Natural killer cell (primary cell): ENCODE results near the gene KRT7. TPM values are rescaled to one million over a fixed set of nuclear protein-coding genes. Genes with fewer than 3 reads are reported as not detected.

Experiments used
- ATAC-seq, 3 donors: fragments of 150-1000 bp in 2 of 3; fragments of 200-7000 bp in 1 of 3; cut with Tn5 transposase; 1 replicate in 1 of 3; 2 replicates in 2 of 3; pipeline ENCODE4 v1.10.0; 2021; ENCODE audit warnings: mild to moderate bottlenecking in 2 of 3, moderate library complexity in 2 of 3
- DNase-seq, 2 donors: peaks; one replicate each; pipeline versions ENCODE4 v3.0.0 to v3.0.0-alpha.2; 2013 to 2021; ENCODE audit warnings: mixed read lengths in 1 of 2
- H3K27ac ChIP-seq: one replicate; pipeline ENCODE4 v1.5.1; 2013; ENCODE audit warnings: mild to moderate bottlenecking, low read length
- H3K27me3 ChIP-seq: one replicate; pipeline ENCODE4 v1.6.1; 2013; ENCODE audit warnings: low read length; ENCODE audit not compliant: control insufficient read depth, insufficient read depth
- H3K36me3 ChIP-seq: one replicate; pipeline ENCODE4 v1.6.1; 2013; ENCODE audit warnings: low read length; ENCODE audit not compliant: control insufficient read depth, insufficient read depth
- H3K4me1 ChIP-seq: one replicate; pipeline ENCODE4 v1.6.1; 2013; ENCODE audit warnings: low read length; ENCODE audit not compliant: control insufficient read depth, insufficient read depth
- H3K4me3 ChIP-seq: one replicate; pipeline ENCODE4 v1.5.1; 2013; ENCODE audit warnings: low read length
- H3K9me3 ChIP-seq: one replicate; pipeline ENCODE4 v1.6.1; 2013; ENCODE audit warnings: low read length; ENCODE audit not compliant: control insufficient read depth, insufficient read depth
- H3K27ac Mint-ChIP-seq, 2 donors: one replicate each; pipeline ENCODE4 v1.8.0; 2022; ENCODE audit warnings: mild to moderate bottlenecking in 2 of 2, mixed read lengths in 2 of 2, moderate library complexity in 1 of 2
- H3K27me3 Mint-ChIP-seq, 2 donors: one replicate each; pipeline ENCODE4 v1.8.0; 2022; ENCODE audit warnings: low read depth in 2 of 2, mixed read lengths in 2 of 2
- H3K36me3 Mint-ChIP-seq: one replicate; pipeline ENCODE4 v1.8.0; 2022; ENCODE audit warnings: mixed read lengths
- H3K4me1 Mint-ChIP-seq, 2 donors: one replicate each; pipeline ENCODE4 v1.8.0; 2022; ENCODE audit warnings: mixed read lengths in 2 of 2
- H3K4me3 Mint-ChIP-seq: one replicate; pipeline ENCODE4 v1.8.0; 2022; ENCODE audit warnings: mild to moderate bottlenecking, moderate library complexity, mixed read lengths
- H3K9me3 Mint-ChIP-seq, 2 donors: one replicate each; pipeline ENCODE4 v1.8.0; 2022; ENCODE audit warnings: mixed read lengths in 2 of 2
- CTCF ChIP-seq: fragments of 200-600 bp; IDR thresholded peaks from one replicate; pipeline ENCODE4 v1.8.0; 2022; ENCODE audit warnings: antibody characterized with exemption
- WGBS: methylation state at CpG from one replicate; pipeline ENCODE4 v1.1.7; 2013; ENCODE audit warnings: missing lambda C conversion rate; ENCODE audit not compliant: insufficient coverage; 5-methylcytosine and 5-hydroxymethylcytosine counted together
- intact Hi-C: fragments of 100-400 bp; cut with micrococcal nuclease; formaldehyde crosslinking; loops from one replicate; pipeline ENCODE4 v1.14.2; 2022
- total RNA-seq, 4 donors: library from RNA; stranded (reverse); fragments of 120-200 nt in 1 of 4; gene quantifications; one replicate each; pipeline versions ENCODE4 v1.2.3 to v1.2.4, GENCODE V29; 2013 to 2022

KRT7 gene
- total RNA-seq, 3 donors from 2014 or later (not counting 1 experiment from before 2014, with no cell fraction given) = 0.54 TPM; not detected in 2

- no peak overlapping the region for H3K4me3 ChIP-seq
- DNase-seq (no peak), ATAC-seq (no peak)
- Mint-ChIP-seq H3K27ac (no peak overlapping the region), H3K27me3 (peaks cover 0 to 3% of the 10 kb centered on the region in 2 donors), H3K36me3 (no peaks in the 10 kb centered on the region), H3K4me1 (peaks cover 33 to 40% of the 10 kb centered on the region in 2 donors), H3K4me3 (no peak overlapping the region), H3K9me3 (no peaks in the 10 kb centered on the region)
- TF ChIP-seq CTCF = no peak
- WGBS = 96% methylated on average over 5 of the region's 5 CpGs
- no peaks in the 10 kb centered on the region for H3K36me3 ChIP-seq
- peaks cover 8% of the 10 kb centered on the region for H3K4me1 ChIP-seq
- no peak overlapping the region for H3K27ac ChIP-seq
- H3K9me3 ChIP-seq = no peaks in the 10 kb centered on the region
- intact Hi-C loops = no loop called here
- no peaks in the 10 kb centered on the region for H3K27me3 ChIP-seq
Observed at GRCh38 chr12:52296572-52297215, 63.7 kb downstream of the KRT7 start.

Other genes starting within 250 kb of the KRT7 start
- 100 to 1,000 TPM; 403 to 663 (median 424) TPM for gene TAMALIN, start 226.3 kb upstream of the KRT7 start, total RNA-seq
- gene NR4A1, start 181.8 kb upstream of the KRT7 start, total RNA-seq = 100 to 1,000 TPM in 1 of 3 donors, 10 to 100 TPM in 2; 72.5 to 177 (median 96.7) TPM
- 10 to 100 TPM; 18.6 to 32.8 (median 23.3) TPM for gene ATG101, start 163.3 kb upstream of the KRT7 start, total RNA-seq
- not detected for gene SMIM41, start 153.5 kb upstream of the KRT7 start, total RNA-seq
- not detected for gene KRT80, start 41.2 kb upstream of the KRT7 start, total RNA-seq
- gene KRT86, start 41.4 kb downstream of the KRT7 start, total RNA-seq = 1 to 10 TPM; 2.0 to 3.6 (median 2.7) TPM
- gene KRT81, start 58.3 kb downstream of the KRT7 start, total RNA-seq = 1 to 10 TPM in 2 of 3 donors, under 1 TPM in 1; 0.28 to 1.4 (median 1.3) TPM
- gene KRT83, start 88.2 kb downstream of the KRT7 start, total RNA-seq = not detected
- not detected for gene KRT85, start 134.2 kb downstream of the KRT7 start, total RNA-seq
- not detected for gene KRT84, start 152.4 kb downstream of the KRT7 start, total RNA-seq
- not detected for gene KRT82, start 173.1 kb downstream of the KRT7 start, total RNA-seq
- not detected for gene KRT75, start 201.1 kb downstream of the KRT7 start, total RNA-seq
- not detected for gene KRT6B, start 218.9 kb downstream of the KRT7 start, total RNA-seq
- gene KRT6C, start 240.6 kb downstream of the KRT7 start, total RNA-seq = not detected